T47D (cell line): ENCODE results near the gene CHAD.

ENCODE experiments used
- DNase-seq, 2 experiments: peaks; one replicate each; pipeline versions ENCODE4 v3.0.0 to v3.0.0-alpha.2; 2011 to 2012; ENCODE audit warnings: low read depth in 1 of 2, low spot score in 1 of 2
- JUND ChIP-seq: IDR thresholded peaks from 2 replicates; pipeline ENCODE4 v1.6.1; 2012; ENCODE audit warnings: low read depth
- in situ Hi-C: cut with HindIII; loops from 2 replicates; pipeline ENCODE4 v1.10.0; 2016; ENCODE audit warnings: low sequenced_read_pairs, low pct_unique_long_range_greater_than_20kb

The CHAD gene

GRCh38 chr17:50467114-50467854 lies 1.4 kb downstream of the CHAD start:
- DNase-seq: no peak
- in situ Hi-C loops: no loop called here
- TF ChIP-seq JUND: no peak

GRCh38 chr17:50466371-50467113 lies 2.1 kb downstream of the CHAD start:
- in situ Hi-C loops: no loop called here
- no peak for TF ChIP-seq JUND
- peak in 1 of 2 experiments; percentile 82 for DNase-seq

- no peak for TF ChIP-seq JUND
- in situ Hi-C loops: no loop called here
- DNase-seq: no peak
Measured at GRCh38 chr17:50465635-50466034, 3.0 kb downstream of the CHAD start.

- TF ChIP-seq JUND: no peak
- in situ Hi-C loops: no loop called here
- DNase-seq: no peak
Measured at GRCh38 chr17:50465171-50465570, 3.5 kb downstream of the CHAD start.

GRCh38 chr17:50464736-50465135 lies 3.9 kb downstream of the CHAD start:
- no peak for TF ChIP-seq JUND
- DNase-seq: no peak
- in situ Hi-C loops: no loop called here

- in situ Hi-C loops: no loop called here
- no peak for TF ChIP-seq JUND
- DNase-seq: no peak
Measured at GRCh38 chr17:50464121-50464520, 4.6 kb downstream of the CHAD start.

GRCh38 chr17:50462446-50462845 lies 6.2 kb downstream of the CHAD start:
- in situ Hi-C loops: no loop called here

GRCh38 chr17:50461550-50462132 lies 7.0 kb downstream of the CHAD start:
- in situ Hi-C loops: no loop called here
- DNase-seq: no peak
- no peak for TF ChIP-seq JUND

More at GRCh38 chr17:50462446-50462845, 6.2 kb downstream of the CHAD start:
- no peak for TF ChIP-seq JUND
- no peak for DNase-seq

GRCh38 chr17:50460831-50461526 lies 7.7 kb downstream of the CHAD start:
- TF ChIP-seq JUND: no peak
- in situ Hi-C loops: no loop called here
- no peak for DNase-seq

GRCh38 chr17:50459756-50460155 lies 8.9 kb downstream of the CHAD start:
- no peak for DNase-seq
- no peak for TF ChIP-seq JUND
- in situ Hi-C loops: no loop called here

GRCh38 chr17:50458701-50459676 lies 9.7 kb downstream of the CHAD start:
- no peak for TF ChIP-seq JUND
- no peak for DNase-seq
- in situ Hi-C loops: no loop called here

- TF ChIP-seq JUND: no peak
Measured at GRCh38 chr17:50458270-50458669, 10.4 kb downstream of the CHAD start.

More at GRCh38 chr17:50458270-50458669, 10.4 kb downstream of the CHAD start:
- in situ Hi-C loops: no loop called here
- no peak for DNase-seq
